ENCODE data around the gene FOSL2. TPM values are rescaled to one million over a fixed set of nuclear protein-coding genes. Genes with fewer than 3 reads are reported as not detected.

The FOSL2 gene
- total RNA-seq, 1 experiment from 2014 or later: 141 TPM

- CTCF ChIA-PET: interaction anchor here (0.8 kb wide), 2 partner anchors 335 to 692 kb away, joined by 3 read pairs; no protein-coding TSS in a partner anchor
- Mint-ChIP-seq H3K27ac (ENCODE audit: low read depth, unreplicated experiment) (peak overlapping the region; percentile 59), H3K4me3 (ENCODE audit: unreplicated experiment) (no peak overlapping the region), H3K27me3 (ENCODE audit: insufficient read depth, unreplicated experiment) (no peaks in the 10 kb centered on the region), H3K4me1 (ENCODE audit: insufficient read depth, unreplicated experiment) (peaks cover 50% of the 10 kb centered on the region), H3K36me3 (ENCODE audit: insufficient read depth, unreplicated experiment) (no peaks in the 10 kb centered on the region), H3K9me3 (ENCODE audit: unreplicated experiment) (no peaks in the 10 kb centered on the region)
- no TSS peak for BruUV-seq (replicated peaks)
- POLR2A ChIA-PET: interaction anchor here (1.5 to 5.2 kb wide), 3 partner anchors 10 to 42 kb away, joined by 5 to 42 read pairs (median 22); partner anchors contain the start of gene FOSL2
- intact Hi-C loops (cut with micrococcal nuclease): no loop called here
- no peak for DNase-seq (ENCODE audit: unreplicated experiment)
- TF ChIP-seq CTCF (IDR thresholded peaks at IDR 0.05; ENCODE audit: unreplicated experiment): no peak
Observed at GRCh38 chr2:28404086-28404485, 11.4 kb downstream of the FOSL2 start.

GRCh38 chr2:28405537-28405936 is 12.9 kb downstream of the FOSL2 start:
- ChIA-PET POLR2A (interaction anchor here (5.5 kb wide), 1 partner anchor 8 kb away, joined by 53 read pairs; no protein-coding TSS in a partner anchor), CTCF (no interaction called here)
- no peak for DNase-seq (ENCODE audit: unreplicated experiment)
- Mint-ChIP-seq H3K27ac (ENCODE audit: low read depth, unreplicated experiment) (no peak overlapping the region), H3K27me3 (ENCODE audit: insufficient read depth, unreplicated experiment) (no peaks in the 10 kb centered on the region), H3K9me3 (ENCODE audit: unreplicated experiment) (no peaks in the 10 kb centered on the region), H3K4me1 (ENCODE audit: insufficient read depth, unreplicated experiment) (peaks cover 45% of the 10 kb centered on the region), H3K4me3 (ENCODE audit: unreplicated experiment) (no peak overlapping the region), H3K36me3 (ENCODE audit: insufficient read depth, unreplicated experiment) (no peaks in the 10 kb centered on the region)
- BruUV-seq (replicated peaks): no TSS peak
- intact Hi-C loops (cut with micrococcal nuclease): loop anchor here (5.0 kb wide), 1 partner anchor 347 kb away; the partner anchor contains the start of gene PPP1CB
- no peak for TF ChIP-seq CTCF (IDR thresholded peaks at IDR 0.05; ENCODE audit: unreplicated experiment)

- no peak overlapping the region for H3K4me3 Mint-ChIP-seq (ENCODE audit: unreplicated experiment)
- peaks cover 40% of the 10 kb centered on the region for H3K4me1 Mint-ChIP-seq (ENCODE audit: insufficient read depth, unreplicated experiment)
- no peaks in the 10 kb centered on the region for H3K36me3 Mint-ChIP-seq (ENCODE audit: insufficient read depth, unreplicated experiment)
- CTCF ChIA-PET: interaction anchor here (0.6 to 1.0 kb wide), 2 partner anchors 598 to 651 kb away, joined by 3 to 5 read pairs; no protein-coding TSS in a partner anchor
- H3K9me3 Mint-ChIP-seq (ENCODE audit: unreplicated experiment): no peaks in the 10 kb centered on the region
- DNase-seq (ENCODE audit: unreplicated experiment): peak; percentile 75
- peak overlapping the region; percentile 85 for H3K27ac Mint-ChIP-seq (ENCODE audit: low read depth, unreplicated experiment)
- no peaks in the 10 kb centered on the region for H3K27me3 Mint-ChIP-seq (ENCODE audit: insufficient read depth, unreplicated experiment)
- no TSS peak for BruUV-seq (replicated peaks)
- POLR2A ChIA-PET: interaction anchor here (0.6 to 5.5 kb wide), 7 partner anchors 9 to 1855 kb away, joined by 3 to 53 read pairs (median 4); no protein-coding TSS in a partner anchor
- intact Hi-C loops (cut with micrococcal nuclease): loop anchor here (2.0 to 5.0 kb wide), 2 partner anchors 46 to 346 kb away; partner anchors contain the start of gene PPP1CB
- no peak for TF ChIP-seq CTCF (IDR thresholded peaks at IDR 0.05; ENCODE audit: unreplicated experiment)
Observed at GRCh38 chr2:28406276-28407096, 13.8 kb downstream of the FOSL2 start.

All from MCF 10A (cell line).